NCI-H345 treated with DMSO at 0.1 percent for 48 hours (cell line): Measurements from ENCODE around the gene GALNT12.

ENCODE experiments used
- DNase-seq: peaks from one replicate; lab custom pipeline; 2025; ENCODE audit not compliant: unreplicated experiment; lab: John Stamatoyannopoulos, UW

The GALNT12 gene

DNA sequence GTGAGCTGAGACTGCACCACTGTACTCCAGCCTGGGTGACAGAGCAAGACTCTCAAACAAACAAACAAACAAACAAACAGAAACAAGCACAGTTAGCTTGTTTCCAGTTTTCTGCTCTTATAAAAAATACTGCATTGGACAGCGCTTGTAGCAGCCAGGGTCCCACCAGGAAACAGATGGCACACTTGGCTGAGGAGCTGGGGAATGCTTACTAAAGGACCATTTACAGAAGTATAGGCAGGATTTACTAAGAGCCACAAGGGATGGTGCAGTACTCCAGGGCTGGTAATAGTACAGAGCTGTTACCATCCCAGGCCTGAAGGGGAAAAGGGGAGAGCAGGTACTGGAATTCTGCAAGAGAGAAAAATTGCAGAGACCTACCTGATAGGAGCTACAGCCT lies 5.9 kb upstream of the GALNT12 start:
- no peak for DNase-seq

DNA sequence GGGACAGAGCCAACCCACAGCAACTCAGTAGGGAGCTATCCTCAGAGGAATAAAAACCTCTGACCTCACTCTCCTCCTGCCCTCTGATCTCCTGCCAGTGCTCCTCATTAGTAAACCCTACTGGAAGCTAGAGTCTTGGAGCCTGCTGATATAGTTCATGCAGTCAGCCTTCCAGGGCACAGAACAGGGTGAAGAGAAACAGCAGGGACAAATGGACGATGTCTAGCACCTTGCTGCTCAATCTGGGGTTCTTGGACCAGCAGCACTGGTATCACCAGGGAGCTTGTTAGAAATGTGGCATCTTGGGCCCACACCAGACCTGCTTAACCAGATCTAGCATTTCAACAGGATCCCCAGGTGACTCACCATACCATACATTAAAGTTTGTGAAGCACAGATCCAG lies 5.5 kb upstream of the GALNT12 start:
- DNase-seq: no peak

GRCh38 chr9:98804083-98804482 lies 3.4 kb upstream of the GALNT12 start:
- no peak for DNase-seq

DNA sequence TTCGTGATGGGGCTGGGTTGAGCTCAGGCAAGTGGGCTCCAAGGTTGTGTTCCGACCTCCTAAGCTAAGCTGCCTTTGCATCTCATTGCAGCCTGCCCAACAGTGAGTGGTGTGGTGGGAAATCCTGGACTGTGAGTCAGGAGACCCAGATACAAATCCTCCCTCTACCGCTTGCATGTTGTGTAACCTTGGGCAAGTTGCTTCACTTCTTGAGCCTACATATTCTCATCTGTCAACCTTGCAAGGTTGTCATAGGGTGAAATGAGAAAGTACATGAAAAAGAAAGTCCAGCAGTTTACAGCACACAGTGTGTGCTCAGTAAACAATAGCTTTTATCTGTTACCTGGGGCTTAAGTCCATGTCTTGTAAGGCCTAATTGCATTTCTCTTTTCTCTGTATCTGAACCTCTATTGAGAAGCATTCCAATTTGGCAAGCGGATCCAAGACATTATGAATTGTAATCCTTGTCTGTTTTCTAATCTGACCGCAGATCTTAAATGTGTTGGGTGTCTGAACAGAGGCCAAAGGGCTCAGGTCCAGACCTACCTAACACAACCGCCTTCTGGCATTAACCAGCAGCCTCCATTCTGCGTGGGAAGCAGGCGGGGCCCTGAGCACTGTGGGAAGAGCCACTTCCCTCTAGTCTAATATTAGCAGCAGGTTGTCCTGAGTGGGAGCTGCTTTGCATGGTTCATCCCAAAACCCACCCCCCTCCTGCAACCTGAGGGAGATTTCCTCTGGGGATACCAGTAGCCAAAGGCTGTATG lies 1.8 kb upstream of the GALNT12 start:
- no peak for DNase-seq

DNA sequence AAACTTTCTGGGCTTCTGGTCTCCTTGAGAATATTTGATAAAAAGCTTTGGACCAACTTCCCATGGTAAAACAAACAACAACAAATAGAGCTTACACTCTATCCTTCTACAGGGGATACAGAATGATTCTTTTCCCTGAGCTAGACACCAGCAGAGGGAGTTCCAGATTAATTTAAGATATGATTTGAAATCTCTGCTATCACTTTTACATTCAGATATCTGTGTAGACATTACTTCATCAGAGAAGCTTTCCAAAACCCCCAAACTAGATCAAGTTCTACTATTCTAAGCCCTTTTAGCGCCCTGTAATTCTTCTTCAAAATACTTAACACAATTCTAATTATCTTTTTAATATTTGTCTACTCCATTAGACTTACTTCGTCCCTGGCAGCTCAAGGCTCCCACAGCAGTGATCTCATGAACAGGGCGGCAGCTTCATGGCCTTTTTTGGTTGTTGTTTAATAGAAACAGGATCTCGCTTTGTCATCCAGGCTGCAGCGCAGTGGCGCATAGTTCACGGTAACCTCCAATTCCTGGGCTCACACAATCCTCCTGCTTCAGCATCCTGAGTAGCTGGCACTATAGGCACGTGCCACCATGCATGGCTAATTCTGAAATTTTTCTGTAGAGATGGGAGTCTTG lies 955 bp upstream of the GALNT12 start:
- no peak for DNase-seq

- DNase-seq: no peak
These were observed 335 bp downstream of the GALNT12 start for GRCh38 chr9:98807814-98808195.

DNA sequence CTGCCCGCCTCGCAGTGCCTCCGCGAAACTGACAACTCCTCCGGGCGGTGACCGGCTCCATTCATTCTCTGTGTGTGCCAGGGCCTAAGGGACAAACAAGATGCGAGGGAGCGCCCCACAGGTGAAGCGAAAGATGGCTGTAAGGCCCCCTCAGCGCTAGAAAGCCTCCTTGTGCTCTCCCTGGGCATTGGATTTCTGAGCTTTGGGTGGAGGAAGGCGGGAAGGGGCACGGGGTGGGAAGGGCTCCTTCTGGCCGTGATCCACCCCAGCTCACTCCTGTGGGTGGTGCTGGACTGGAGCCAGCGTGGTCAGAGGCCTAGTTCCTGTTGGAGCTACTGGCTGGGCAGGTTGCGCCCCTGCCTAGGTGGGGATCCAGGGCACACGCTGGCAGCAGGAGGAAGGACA lies 943 bp downstream of the GALNT12 start:
- no peak for DNase-seq

DNA sequence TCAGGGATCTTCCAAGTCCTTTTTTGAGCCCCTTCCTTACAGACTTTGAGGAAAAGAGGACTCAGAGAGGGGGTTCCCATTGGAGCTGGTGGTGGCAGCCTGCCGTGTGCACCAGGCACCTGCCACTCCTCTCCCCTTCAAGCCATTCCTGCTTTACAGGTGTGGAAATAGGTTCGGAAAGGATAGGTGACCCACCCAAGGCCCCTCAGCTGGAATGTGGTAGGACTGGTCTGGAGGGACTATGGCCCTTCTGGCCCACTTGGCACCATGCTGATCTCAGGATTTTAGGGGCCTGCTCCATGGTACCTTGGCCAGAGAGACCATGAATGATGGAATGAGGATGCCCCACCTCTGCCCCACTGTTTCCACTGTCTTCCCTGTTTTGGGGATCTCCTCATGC lies 1.4 kb downstream of the GALNT12 start:
- no peak for DNase-seq

- DNase-seq: no peak
These were observed 2.0 kb downstream of the GALNT12 start for GRCh38 chr9:98809311-98810101.

- no peak for DNase-seq
These were observed 2.8 kb downstream of the GALNT12 start for GRCh38 chr9:98810102-98810842.

GRCh38 chr9:98811051-98811650 lies 3.7 kb downstream of the GALNT12 start:
- no peak for DNase-seq

GRCh38 chr9:98815391-98815951 lies 8.0 kb downstream of the GALNT12 start:
- DNase-seq: no peak

- no peak for DNase-seq
These were observed 11.3 kb downstream of the GALNT12 start for GRCh38 chr9:98818764-98819163.

GRCh38 chr9:98819231-98819630 lies 11.8 kb downstream of the GALNT12 start:
- no peak for DNase-seq

GRCh38 chr9:98821831-98822230 lies 14.4 kb downstream of the GALNT12 start:
- no peak for DNase-seq

DNA sequence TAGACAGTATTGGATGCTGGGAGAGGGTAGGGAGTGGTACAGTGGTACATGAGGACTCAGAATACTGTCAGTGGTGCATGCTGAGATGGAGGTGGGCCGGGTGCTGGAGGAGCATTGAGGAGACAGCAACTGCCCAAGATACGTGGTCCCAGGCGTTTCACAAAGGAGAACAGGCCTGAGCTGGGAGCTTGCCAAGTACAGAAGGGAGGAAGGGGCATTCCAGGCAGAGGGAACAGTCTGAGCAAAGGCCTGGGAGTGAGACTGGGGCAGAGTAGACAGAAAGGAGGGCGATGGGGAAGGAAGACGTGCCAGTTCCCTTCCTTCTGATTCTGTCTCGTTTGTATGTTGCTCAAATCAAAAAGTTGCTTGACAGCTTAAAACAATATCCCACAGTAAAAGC lies 15.2 kb downstream of the GALNT12 start:
- DNase-seq: no peak

- DNase-seq: no peak
These were observed 16.3 kb downstream of the GALNT12 start for GRCh38 chr9:98823666-98824334.

DNA sequence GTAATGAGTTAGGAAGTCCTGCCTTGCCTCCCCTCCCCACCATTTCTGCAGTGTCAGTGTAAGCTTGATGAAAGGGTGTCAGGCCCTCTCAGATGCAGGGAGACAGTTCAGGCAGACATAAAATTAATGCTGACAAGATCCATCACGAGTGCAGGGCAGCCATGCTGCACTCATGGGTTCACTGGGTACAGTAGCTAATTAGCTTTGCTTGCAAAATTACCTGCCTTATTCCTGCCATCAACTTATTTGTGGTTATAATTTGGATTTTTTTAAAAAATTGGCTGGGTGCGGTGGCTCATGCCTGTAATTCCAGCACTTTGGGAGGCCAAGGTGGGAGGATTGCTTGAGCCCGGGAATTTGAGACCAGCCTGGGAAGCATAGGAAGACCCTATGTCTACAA lies 17.9 kb downstream of the GALNT12 start:
- DNase-seq: no peak

DNA sequence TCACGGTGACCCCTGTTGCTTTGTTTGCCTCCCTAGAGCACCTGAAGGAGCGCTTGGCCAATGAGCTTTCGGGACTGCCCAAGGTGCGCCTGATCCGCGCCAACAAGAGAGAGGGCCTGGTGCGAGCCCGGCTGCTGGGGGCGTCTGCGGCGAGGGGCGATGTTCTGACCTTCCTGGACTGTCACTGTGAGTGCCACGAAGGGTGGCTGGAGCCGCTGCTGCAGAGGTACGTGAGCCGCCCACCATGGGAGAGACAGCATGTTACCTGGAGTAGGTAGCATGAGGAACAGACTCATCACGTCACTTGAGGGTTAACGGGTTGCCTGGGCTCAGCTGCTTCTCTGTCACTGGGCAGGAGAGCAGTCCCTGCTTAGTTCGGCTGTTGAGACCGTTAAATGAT lies 19.2 kb downstream of the GALNT12 start:
- DNase-seq: no peak

DNA sequence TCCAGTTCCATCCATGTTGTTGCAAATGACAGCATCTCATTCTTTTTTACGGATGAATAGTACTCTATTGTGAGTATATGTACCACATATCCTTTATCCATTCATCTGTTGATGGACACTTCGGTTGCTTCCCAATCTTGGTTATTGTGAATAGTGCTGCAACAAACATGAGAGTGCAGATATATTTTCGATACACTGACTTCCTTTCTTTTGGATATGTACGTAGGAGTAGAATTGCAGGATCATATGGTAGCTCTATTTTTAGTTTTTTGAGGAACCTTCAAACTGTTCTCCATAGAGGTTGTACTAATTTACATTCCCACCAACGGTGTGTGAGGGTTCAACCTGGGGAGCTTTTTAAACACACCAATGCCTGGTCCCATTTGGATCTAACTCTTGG lies 22.3 kb downstream of the GALNT12 start:
- no peak for DNase-seq
